B cell (primary cell): Measurements from ENCODE around the gene PARVA. TPM values are rescaled to one million over a fixed set of nuclear protein-coding genes. Genes with fewer than 3 reads are reported as not detected.

Source experiments
- ATAC-seq: fragments of 200-7000 bp; cut with Tn5 transposase; one replicate; pipeline ENCODE4 v1.10.0; 2021; ENCODE audit warnings: low read depth, mild to moderate bottlenecking, moderate number of reproducible peaks, moderate library complexity
- CTCF ChIA-PET: fragments of 350-600 bp; sonication (Branson Sonifier 250); formaldehyde crosslinking; loops from one replicate; lab custom pipeline; 2021; ENCODE audit warnings: antibody characterized with exemption, inconsistent platforms; lab: Charles Lee
- POLR2A ChIA-PET: fragments of 350-600 bp; sonication (Branson Sonifier 250); formaldehyde crosslinking; loops from one replicate; lab custom pipeline; 2021; ENCODE audit warnings: antibody characterized with exemption; lab: Charles Lee
- DNase-seq: peaks from one replicate; pipeline ENCODE4 v3.0.0; 2013
- H2AFZ ChIP-seq: 2 replicates; pipeline ENCODE4 v1.6.1; 2012; ENCODE audit warnings: mild to moderate bottlenecking, low read depth, low read length; ENCODE audit not compliant: insufficient read depth, poor library complexity, severe bottlenecking
- H3K27ac ChIP-seq, 2 donors: 1 replicate in 1 of 2; 2 replicates in 1 of 2; pipeline ENCODE4 v1.5.1; 2012 to 2013; ENCODE audit warnings: low read length in 2 of 2, mild to moderate bottlenecking in 2 of 2, moderate library complexity in 1 of 2
- H3K27me3 ChIP-seq, 4 experiments: fragments of 200-600 bp in 1 of 4; sonication (generic) in 1 of 4; replicated peaks in 1 of 4; 1 replicate in 2 of 4; 2 replicates in 2 of 4; pipeline versions ENCODE4 v1.6.1 to v1.7.0; 2013 to 2016; ENCODE audit warnings: low read length in 3 of 4, mild to moderate bottlenecking in 2 of 4, mixed read lengths in 1 of 4, moderate library complexity in 1 of 4; ENCODE audit not compliant: insufficient read depth in 4 of 4, control insufficient read depth in 3 of 4; ENCODE audit errors: control extremely low read depth in 1 of 4
- H3K36me3 ChIP-seq, 2 experiments: replicated peaks in 1 of 2; 1 replicate in 1 of 2; 2 replicates in 1 of 2; pipeline versions ENCODE4 v1.6.1 to v1.7.1; 2013; ENCODE audit warnings: low read length in 1 of 2; ENCODE audit not compliant: insufficient read depth in 2 of 2, control insufficient read depth in 1 of 2; ENCODE audit errors: control extremely low read depth in 1 of 2, extremely low read depth in 1 of 2
- H3K4me1 ChIP-seq, 2 donors: fragments of 200-600 bp in 1 of 2; sonication (generic) in 1 of 2; 1 replicate in 1 of 2; 2 replicates in 1 of 2; pipeline versions ENCODE4 v1.5.1 to v1.6.1; 2013 to 2017; ENCODE audit warnings: low read length in 2 of 2; ENCODE audit not compliant: control insufficient read depth in 2 of 2, insufficient read depth in 2 of 2
- H3K4me2 ChIP-seq: replicated peaks from 2 replicates; pipeline ENCODE3; 2012; ENCODE audit warnings: mild to moderate bottlenecking, low read depth, low read length; ENCODE audit not compliant: poor library complexity, severe bottlenecking
- H3K4me3 ChIP-seq, 5 experiments: fragments of 200-600 bp in 1 of 5; sonication (generic) in 1 of 5; 1 replicate in 3 of 5; 2 replicates in 2 of 5; pipeline versions ENCODE4 v1.5.1 to v1.7.0; 2011 to 2016; ENCODE audit warnings: low read length in 4 of 5, mild to moderate bottlenecking in 4 of 5, low read depth in 2 of 5, control low read depth in 1 of 5, moderate library complexity in 1 of 5; ENCODE audit not compliant: insufficient read depth in 1 of 5; ENCODE audit errors: control extremely low read depth in 1 of 5, extremely low read depth in 1 of 5
- H3K79me2 ChIP-seq: fragments of 200-600 bp; sonication (generic); one replicate; pipeline ENCODE4 v1.6.0; 2016; ENCODE audit warnings: low read length; ENCODE audit not compliant: control insufficient read depth, insufficient read depth
- H3K9ac ChIP-seq: fragments of 200-600 bp; sonication (generic); 2 replicates; pipeline ENCODE4 v1.6.1; 2017; ENCODE audit warnings: mild to moderate bottlenecking, low read length, moderate library complexity
- H3K9me3 ChIP-seq, 3 donors: one replicate each; pipeline versions ENCODE4 v1.6.1 to v1.7.1; 2013; ENCODE audit warnings: low read length in 2 of 3; ENCODE audit not compliant: control insufficient read depth in 2 of 3, insufficient read depth in 1 of 3; ENCODE audit errors: control extremely low read depth in 1 of 3
- H4K20me1 ChIP-seq: 2 replicates; pipeline ENCODE4 v1.6.0; 2012; ENCODE audit warnings: mild to moderate bottlenecking, low read length; ENCODE audit not compliant: insufficient read depth, control insufficient read depth, poor library complexity, severe bottlenecking
- H3K27ac Mint-ChIP-seq: one replicate; pipeline ENCODE4 v1.8.0; 2021; ENCODE audit warnings: mixed read lengths
- H3K27me3 Mint-ChIP-seq: one replicate; pipeline ENCODE4 v1.8.0; 2021; ENCODE audit warnings: mixed read lengths
- H3K4me1 Mint-ChIP-seq: one replicate; pipeline ENCODE4 v1.8.0; 2021; ENCODE audit warnings: mixed read lengths
- H3K4me3 Mint-ChIP-seq: one replicate; pipeline ENCODE4 v1.8.0; 2021; ENCODE audit warnings: mixed read lengths
- H3K9me3 Mint-ChIP-seq: one replicate; pipeline ENCODE4 v1.8.0; 2022; ENCODE audit warnings: mixed read lengths; ENCODE audit not compliant: insufficient read depth
- EZH2 ChIP-seq: IDR thresholded peaks from 2 replicates; pipeline ENCODE4 v1.6.1; 2012; ENCODE audit warnings: borderline replicate concordance, low read depth, mild to moderate bottlenecking, moderate library complexity, low read length; ENCODE audit not compliant: insufficient read depth, poor library complexity, severe bottlenecking
- WGBS: methylation state at CpG from one replicate; pipeline ENCODE4 v1.1.5; 2013; ENCODE audit warnings: missing lambda C conversion rate; ENCODE audit not compliant: insufficient coverage; 5-methylcytosine and 5-hydroxymethylcytosine counted together
- intact Hi-C: fragments of 100-400 bp; cut with micrococcal nuclease; formaldehyde crosslinking; loops from one replicate; pipeline ENCODE4 v1.10.0; 2022
- polyA plus RNA-seq: library from polyadenylated mRNA; depleted of rRNA; stranded (reverse); fragments of >200 nt; gene quantifications from 2 replicates; pipeline ENCODE4 v1.2.3, GENCODE V29; 2012
- total RNA-seq, 2 donors: library from RNA; stranded (reverse); fragments of 120-200 nt in 1 of 2; gene quantifications; 1 replicate in 1 of 2; 2 replicates in 1 of 2; pipeline versions ENCODE4 v1.2.3 to v1.2.4, GENCODE V29; 2013 to 2022
- TF ChIP-seq, protein P1 (sequence below): fragments of 200-600 bp; IDR thresholded peaks from one replicate; pipeline ENCODE4 v1.8.0; 2022; ENCODE audit warnings: antibody characterized with exemption, mild to moderate bottlenecking

PARVA gene
- total and polyA plus RNA-seq, 2 donors (not counting 1 experiment from before 2014, with no cell fraction given): not detected

DNA sequence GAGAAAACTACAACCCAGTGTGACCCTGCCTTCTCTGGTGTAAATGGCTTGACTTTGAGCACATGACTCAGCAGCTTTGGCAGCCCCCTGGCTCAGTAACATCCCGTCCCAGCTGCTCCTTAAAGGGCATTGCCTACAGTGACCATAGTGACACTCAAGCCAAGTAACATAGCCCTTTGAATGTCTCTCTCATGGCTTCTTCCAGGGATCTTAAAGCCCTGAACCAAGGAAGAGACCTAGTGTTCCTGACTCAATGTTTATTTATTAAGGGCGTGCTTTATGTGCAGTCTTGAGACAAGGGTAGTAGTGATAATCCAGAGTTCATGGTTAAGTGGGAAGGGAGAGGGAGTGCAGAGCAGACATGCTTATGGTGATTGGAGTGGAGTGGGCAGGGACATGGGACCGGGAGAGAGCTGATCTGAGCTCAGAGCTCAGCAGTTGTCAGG, 125.7 kb downstream of the PARVA start:
- CTCF ChIA-PET: no interaction called here
- intact Hi-C loops: no loop called here
- Histone ChIP-seq H3K4me1 (no peaks in the 10 kb centered on the region), H3K27ac (no peak overlapping the region), H4K20me1 (no peaks in the 10 kb centered on the region), H2AFZ (no peak overlapping the region), H3K4me2 (no peak overlapping the region), H3K36me3 (no peaks in the 10 kb centered on the region), H3K79me2 (no peaks in the 10 kb centered on the region), H3K9me3 (no peaks in the 10 kb centered on the region), H3K4me3 (no peak overlapping the region), H3K9ac (no peak overlapping the region), H3K27me3 (no peaks in the 10 kb centered on the region)
- DNase-seq (no peak), ATAC-seq (no peak)
- TF ChIP-seq, protein P1, sequence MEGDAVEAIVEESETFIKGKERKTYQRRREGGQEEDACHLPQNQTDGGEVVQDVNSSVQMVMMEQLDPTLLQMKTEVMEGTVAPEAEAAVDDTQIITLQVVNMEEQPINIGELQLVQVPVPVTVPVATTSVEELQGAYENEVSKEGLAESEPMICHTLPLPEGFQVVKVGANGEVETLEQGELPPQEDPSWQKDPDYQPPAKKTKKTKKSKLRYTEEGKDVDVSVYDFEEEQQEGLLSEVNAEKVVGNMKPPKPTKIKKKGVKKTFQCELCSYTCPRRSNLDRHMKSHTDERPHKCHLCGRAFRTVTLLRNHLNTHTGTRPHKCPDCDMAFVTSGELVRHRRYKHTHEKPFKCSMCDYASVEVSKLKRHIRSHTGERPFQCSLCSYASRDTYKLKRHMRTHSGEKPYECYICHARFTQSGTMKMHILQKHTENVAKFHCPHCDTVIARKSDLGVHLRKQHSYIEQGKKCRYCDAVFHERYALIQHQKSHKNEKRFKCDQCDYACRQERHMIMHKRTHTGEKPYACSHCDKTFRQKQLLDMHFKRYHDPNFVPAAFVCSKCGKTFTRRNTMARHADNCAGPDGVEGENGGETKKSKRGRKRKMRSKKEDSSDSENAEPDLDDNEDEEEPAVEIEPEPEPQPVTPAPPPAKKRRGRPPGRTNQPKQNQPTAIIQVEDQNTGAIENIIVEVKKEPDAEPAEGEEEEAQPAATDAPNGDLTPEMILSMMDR: no peak
- TF ChIP-seq EZH2: no peak
- WGBS: 90% methylated on average over 3 of the region's 3 CpGs
- Mint-ChIP-seq H3K9me3 (no peaks in the 10 kb centered on the region), H3K27me3 (no peaks in the 10 kb centered on the region), H3K27ac (no peak overlapping the region), H3K4me1 (no peaks in the 10 kb centered on the region), H3K4me3 (no peak overlapping the region)
- POLR2A ChIA-PET: no interaction called here

DNA sequence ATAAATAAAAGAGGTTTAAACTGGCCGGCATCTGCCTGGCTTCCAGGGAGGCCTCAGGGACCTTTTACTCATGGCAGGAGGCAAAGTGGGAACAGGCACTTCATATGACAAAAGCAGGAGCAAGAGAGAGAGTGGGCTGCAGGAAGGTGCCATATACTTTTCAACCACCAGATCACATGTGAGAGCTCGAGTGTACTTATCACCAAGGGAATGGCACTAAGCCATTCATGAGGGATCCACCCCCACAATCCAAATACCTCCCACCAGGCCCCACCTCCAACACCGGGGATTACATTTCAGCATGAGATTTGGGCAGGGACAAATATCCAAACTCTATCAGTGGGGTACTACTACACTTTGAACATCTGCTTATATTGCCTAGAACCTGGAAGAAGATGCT, 126.5 kb downstream of the PARVA start:
- no peaks in the 10 kb centered on the region for H3K9me3 ChIP-seq
- no peak for DNase-seq
- WGBS: 100% methylated on average over 2 of the region's 3 CpGs
- H3K4me3 Mint-ChIP-seq: no peak overlapping the region
- H4K20me1 ChIP-seq: no peaks in the 10 kb centered on the region
- H3K79me2 ChIP-seq: no peaks in the 10 kb centered on the region
- no peak overlapping the region for H3K9ac ChIP-seq
- H3K27me3 Mint-ChIP-seq: no peaks in the 10 kb centered on the region
- ChIA-PET POLR2A (no interaction called here), CTCF (no interaction called here)
- TF ChIP-seq EZH2: no peak
- TF ChIP-seq, protein P1: no peak
- H3K27ac Mint-ChIP-seq: no peak overlapping the region
- no peaks in the 10 kb centered on the region for H3K4me1 Mint-ChIP-seq
- no peaks in the 10 kb centered on the region for H3K36me3 ChIP-seq
- no peak overlapping the region for H3K4me3 ChIP-seq
- no peak for ATAC-seq
- H2AFZ ChIP-seq: no peak overlapping the region
- H3K27ac ChIP-seq: no peak overlapping the region
- no peaks in the 10 kb centered on the region for H3K4me1 ChIP-seq
- no peak overlapping the region for H3K4me2 ChIP-seq
- intact Hi-C loops: no loop called here
- no peaks in the 10 kb centered on the region for H3K9me3 Mint-ChIP-seq
- H3K27me3 ChIP-seq: no peaks in the 10 kb centered on the region
